WTC11 (cell line): Measurements from ENCODE around the gene ARID3C. TPM values are rescaled to one million over a fixed set of nuclear protein-coding genes. Genes with fewer than 3 reads are reported as not detected.

Experiments used
- ATAC-seq: fragments of 200-7000 bp; cut with Tn5 transposase; 2 replicates; pipeline ENCODE4 v1.10.0; 2021; ENCODE audit warnings: mild to moderate bottlenecking, moderate library complexity
- CTCF ChIA-PET: fragments of 300-600 bp; sonication (Branson Sonifier 250); formaldehyde crosslinking; loops from one replicate; lab custom pipeline; 2021; ENCODE audit warnings: antibody characterized with exemption; lab: Charles Lee
- POLR2A ChIA-PET: fragments of 350-600 bp; sonication (Branson Sonifier 250); formaldehyde crosslinking; loops from one replicate; lab custom pipeline; 2021; ENCODE audit warnings: antibody characterized with exemption; lab: Charles Lee
- DNase-seq: peaks from one replicate; pipeline ENCODE4 v3.0.0; 2021; ENCODE audit warnings: low spot score
- H3K27ac Mint-ChIP-seq: 2 replicates; pipeline ENCODE4 v1.8.0; 2021; ENCODE audit warnings: mixed read lengths
- H3K27me3 Mint-ChIP-seq: 2 replicates; pipeline ENCODE4 v1.8.0; 2021; ENCODE audit warnings: low read depth, mild to moderate bottlenecking, moderate library complexity, mixed read lengths
- H3K36me3 Mint-ChIP-seq: 2 replicates; pipeline ENCODE4 v1.8.0; 2021; ENCODE audit warnings: mixed read lengths
- H3K4me1 Mint-ChIP-seq: 2 replicates; pipeline ENCODE4 v1.8.0; 2022; ENCODE audit warnings: mixed read lengths
- H3K4me3 Mint-ChIP-seq: 2 replicates; pipeline ENCODE4 v1.8.0; 2021; ENCODE audit warnings: mild to moderate bottlenecking, moderate library complexity, mixed read lengths
- H3K9me3 Mint-ChIP-seq: 2 replicates; pipeline ENCODE4 v1.8.0; 2021; ENCODE audit warnings: mixed read lengths
- ARID4B ChIP-seq: sonication (generic); formaldehyde crosslinking; IDR thresholded peaks from 2 replicates; pipeline ENCODE4 v1.8.0; 2023; ENCODE audit warnings: missing genetic modification reagents, mild to moderate bottlenecking, borderline replicate concordance
- CDX4 ChIP-seq: fragments of 250-450 bp; sonication (Bioruptor Pico); IDR thresholded peaks from 2 replicates; pipeline ENCODE4 v1.9.0; 2021; ENCODE audit warnings: moderate library complexity, mild to moderate bottlenecking, inconsistent platforms, borderline replicate concordance
- FOXJ3 ChIP-seq: sonication (generic); formaldehyde crosslinking; IDR thresholded peaks from 2 replicates; pipeline ENCODE4 v1.9.0; 2021; ENCODE audit warnings: missing genetic modification reagents, mild to moderate bottlenecking, borderline replicate concordance
- FOXP1 ChIP-seq: sonication (generic); formaldehyde crosslinking; IDR thresholded peaks from 2 replicates; pipeline ENCODE4 v1.8.0; 2022; ENCODE audit warnings: missing genetic modification reagents, mild to moderate bottlenecking, moderate library complexity, borderline replicate concordance
- KAT7 ChIP-seq: sonication (generic); formaldehyde crosslinking; IDR thresholded peaks from 2 replicates; pipeline ENCODE4 v1.8.1; 2023; ENCODE audit warnings: missing genetic modification reagents, mild to moderate bottlenecking, borderline replicate concordance
- RELA ChIP-seq: sonication (generic); formaldehyde crosslinking; IDR thresholded peaks from 2 replicates; pipeline ENCODE4 v1.8.1; 2022; ENCODE audit warnings: missing genetic modification reagents, mild to moderate bottlenecking, borderline replicate concordance
- SP1 ChIP-seq: sonication (generic); formaldehyde crosslinking; conservative IDR thresholded peaks from 2 replicates; pipeline ENCODE4 v1.8.1; 2022; ENCODE audit warnings: missing genetic modification reagents
- ZNF219 ChIP-seq: sonication (generic); formaldehyde crosslinking; IDR thresholded peaks from 2 replicates; pipeline ENCODE4 v1.8.0; 2023; ENCODE audit warnings: missing genetic modification reagents, mild to moderate bottlenecking, borderline replicate concordance
- ZNF512 ChIP-seq: sonication (generic); formaldehyde crosslinking; IDR thresholded peaks from 2 replicates; pipeline ENCODE4 v1.8.1; 2022; ENCODE audit warnings: missing genetic modification reagents, borderline replicate concordance
- ZNF671 ChIP-seq: fragments of 250-450 bp; sonication (Bioruptor Pico); IDR thresholded peaks from 2 replicates; pipeline ENCODE4 v1.8.0; 2021; ENCODE audit warnings: mild to moderate bottlenecking
- ZSCAN18 ChIP-seq: fragments of 250-450 bp; sonication (Bioruptor Pico); IDR thresholded peaks from 2 replicates; pipeline ENCODE4 v2.1.2; 2022; ENCODE audit warnings: mild to moderate bottlenecking, moderate library complexity
- total RNA-seq: library from RNA; stranded (reverse); gene quantifications from 3 replicates; pipeline ENCODE4 v1.2.3, GENCODE V29; 2021
- TF ChIP-seq, protein P1 (sequence below): sonication (generic); formaldehyde crosslinking; IDR thresholded peaks from 2 replicates; pipeline ENCODE4 v1.8.1; 2023; ENCODE audit warnings: mild to moderate bottlenecking, moderate library complexity, missing genetic modification reagents
- TF ChIP-seq, protein P2 (sequence below): sonication (generic); formaldehyde crosslinking; conservative IDR thresholded peaks from 2 replicates; pipeline ENCODE4 v1.8.1; 2023; ENCODE audit warnings: mild to moderate bottlenecking, low read depth, missing genetic modification reagents, moderate library complexity
- TF ChIP-seq, protein P3 (sequence below): sonication (generic); formaldehyde crosslinking; IDR thresholded peaks from 2 replicates; pipeline ENCODE4 v1.8.1; 2022; ENCODE audit warnings: low read depth, mild to moderate bottlenecking, moderate library complexity, missing genetic modification reagents, borderline replicate concordance

ARID3C gene
- total RNA-seq, 1 experiment from 2014 or later = 0.15 TPM

DNA sequence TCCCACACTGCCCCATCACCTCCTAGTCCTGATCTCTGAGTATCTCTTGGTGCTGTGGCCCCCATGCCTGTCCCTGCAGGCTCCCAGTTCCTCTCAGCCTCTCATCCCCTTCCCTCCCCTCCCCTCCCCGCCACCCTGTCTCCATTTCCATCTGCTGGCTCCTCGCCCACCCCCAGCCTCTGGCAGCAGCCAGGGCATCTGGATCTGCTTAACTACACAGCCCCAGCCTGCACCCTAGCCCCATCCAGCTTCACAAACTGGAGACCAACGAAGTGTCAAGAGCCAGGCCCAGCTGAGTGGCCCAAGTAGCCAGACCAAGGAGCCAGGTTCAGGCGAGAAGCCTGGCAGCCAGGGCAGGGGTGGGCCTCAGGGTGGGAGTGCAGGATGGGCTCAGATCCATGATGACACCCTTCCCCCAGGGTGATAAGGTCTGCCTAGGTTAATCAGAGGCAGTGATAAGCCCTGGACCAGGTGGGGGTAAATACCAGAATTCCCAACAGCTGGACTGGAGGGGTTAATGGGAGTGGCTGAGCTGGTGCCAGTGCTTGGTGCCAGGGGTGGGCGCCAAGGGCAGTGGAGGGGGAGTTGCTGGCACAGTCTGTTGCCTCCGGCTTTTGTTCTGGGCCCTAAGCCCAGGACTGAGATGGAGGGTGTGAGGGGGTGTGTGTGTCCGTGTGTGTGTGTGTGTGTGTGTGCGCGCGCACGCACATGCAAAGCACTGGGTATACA is 25.6 kb upstream of the ARID3C start:
- DNase-seq (no peak), ATAC-seq (no peak)
- Mint-ChIP-seq H3K27me3 (no peaks in the 10 kb centered on the region; the same call in 1 of the 2 replicates), H3K4me3 (no peak overlapping the region), H3K36me3 (peaks cover 4% of the 10 kb centered on the region), H3K4me1 (peaks cover 29% of the 10 kb centered on the region), H3K9me3 (no peaks in the 10 kb centered on the region), H3K27ac (no peak overlapping the region)
- ChIA-PET CTCF (interaction anchor here (0.6 to 4.2 kb wide), 6 partner anchors 10 to 48 kb away, joined by 3 to 31 read pairs (median 6); no protein-coding TSS in a partner anchor), POLR2A (interaction anchor here (1.1 kb wide), 1 partner anchor 10 kb away, joined by 3 read pairs; no protein-coding TSS in a partner anchor)
- no peak for TF ChIP-seq RELA

DNA sequence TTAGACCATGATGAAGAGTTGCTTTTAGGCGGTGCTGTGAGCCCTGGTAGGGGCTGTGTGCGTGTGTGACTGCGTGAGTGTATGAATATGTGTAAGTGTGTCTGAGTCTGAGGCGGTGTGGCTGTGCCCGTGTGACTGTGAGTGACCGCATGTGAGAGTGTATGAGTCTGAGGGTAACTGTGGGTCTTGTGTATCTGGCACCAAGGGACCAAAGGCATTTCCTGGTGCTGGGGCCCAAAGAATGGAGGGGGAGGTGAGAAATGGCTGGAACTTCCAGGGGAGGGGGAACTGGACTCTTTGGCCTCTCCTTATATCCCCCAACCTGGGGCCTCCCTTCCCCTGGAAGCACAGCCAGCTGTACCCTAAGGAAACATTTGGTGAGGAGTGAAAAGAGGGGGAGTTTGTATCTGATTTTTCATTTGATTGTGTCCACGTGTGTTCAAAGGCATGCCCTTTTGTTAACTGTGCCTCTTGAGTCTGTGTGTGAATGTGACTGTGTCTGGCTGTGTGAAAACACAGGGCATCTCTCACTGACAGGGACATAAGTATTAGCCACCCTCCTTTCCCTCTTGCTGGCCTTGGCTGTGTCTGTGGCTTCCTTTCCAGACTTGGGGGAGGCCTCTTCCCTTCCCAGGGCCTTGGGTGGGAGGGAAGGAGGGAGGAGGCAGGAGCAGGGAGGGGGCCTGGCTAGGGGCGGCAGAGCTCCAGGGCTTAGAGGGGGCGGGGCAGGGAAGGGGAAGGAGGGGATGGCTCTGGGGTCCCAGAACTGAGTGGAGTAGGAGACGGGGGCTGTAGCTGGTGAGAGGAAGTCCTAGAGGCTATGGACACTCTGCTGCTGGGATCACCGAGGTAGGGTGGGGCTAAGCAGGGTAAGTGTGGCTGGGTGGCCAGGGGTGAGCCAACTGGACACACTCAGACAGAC is 24.5 kb upstream of the ARID3C start:
- ATAC-seq = peak; percentile 6
- H3K36me3 Mint-ChIP-seq = peaks cover 12% of the 10 kb centered on the region
- H3K9me3 Mint-ChIP-seq = no peaks in the 10 kb centered on the region
- H3K4me1 Mint-ChIP-seq = peaks cover 29% of the 10 kb centered on the region
- no peaks in the 10 kb centered on the region; the same call in 1 of the 2 replicates for H3K27me3 Mint-ChIP-seq
- peak overlapping the region; percentile 1; the same call in 1 of the 2 replicates for H3K4me3 Mint-ChIP-seq
- no peak for DNase-seq
- ChIA-PET POLR2A (interaction anchor here (0.5 kb wide), 1 partner anchor 105 kb away, joined by 3 read pairs; no protein-coding TSS in a partner anchor), CTCF (interaction anchor here (0.8 to 4.2 kb wide), 3 partner anchors 11 to 49 kb away, joined by 3 to 31 read pairs (median 5); no protein-coding TSS in a partner anchor)
- peak overlapping the region; percentile 15; the same call in 1 of the 2 replicates for H3K27ac Mint-ChIP-seq
- TF ChIP-seq, protein P1, sequence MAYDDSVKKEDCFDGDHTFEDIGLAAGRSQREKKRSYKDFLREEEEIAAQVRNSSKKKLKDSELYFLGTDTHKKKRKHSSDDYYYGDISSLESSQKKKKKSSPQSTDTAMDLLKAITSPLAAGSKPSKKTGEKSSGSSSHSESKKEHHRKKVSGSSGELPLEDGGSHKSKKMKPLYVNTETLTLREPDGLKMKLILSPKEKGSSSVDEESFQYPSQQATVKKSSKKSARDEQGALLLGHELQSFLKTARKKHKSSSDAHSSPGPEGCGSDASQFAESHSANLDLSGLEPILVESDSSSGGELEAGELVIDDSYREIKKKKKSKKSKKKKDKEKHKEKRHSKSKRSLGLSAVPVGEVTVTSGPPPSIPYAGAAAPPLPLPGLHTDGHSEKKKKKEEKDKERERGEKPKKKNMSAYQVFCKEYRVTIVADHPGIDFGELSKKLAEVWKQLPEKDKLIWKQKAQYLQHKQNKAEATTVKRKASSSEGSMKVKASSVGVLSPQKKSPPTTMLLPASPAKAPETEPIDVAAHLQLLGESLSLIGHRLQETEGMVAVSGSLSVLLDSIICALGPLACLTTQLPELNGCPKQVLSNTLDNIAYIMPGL (CRISPR knock-in tag) = no peak
- TF ChIP-seq FOXJ3 (CRISPR knock-in tag) (no peak), ZSCAN18 (CRISPR knock-in tag) (no peak), KAT7 (CRISPR knock-in tag) (no peak), ZNF512 (CRISPR knock-in tag) (no peak), SP1 (CRISPR knock-in tag) (no peak), ARID4B (no peak), ZNF671 (no peak), ZNF219 (no peak), FOXP1 (CRISPR knock-in tag) (no peak), CDX4 (CRISPR knock-in tag) (no peak)
- TF ChIP-seq, protein P2, sequence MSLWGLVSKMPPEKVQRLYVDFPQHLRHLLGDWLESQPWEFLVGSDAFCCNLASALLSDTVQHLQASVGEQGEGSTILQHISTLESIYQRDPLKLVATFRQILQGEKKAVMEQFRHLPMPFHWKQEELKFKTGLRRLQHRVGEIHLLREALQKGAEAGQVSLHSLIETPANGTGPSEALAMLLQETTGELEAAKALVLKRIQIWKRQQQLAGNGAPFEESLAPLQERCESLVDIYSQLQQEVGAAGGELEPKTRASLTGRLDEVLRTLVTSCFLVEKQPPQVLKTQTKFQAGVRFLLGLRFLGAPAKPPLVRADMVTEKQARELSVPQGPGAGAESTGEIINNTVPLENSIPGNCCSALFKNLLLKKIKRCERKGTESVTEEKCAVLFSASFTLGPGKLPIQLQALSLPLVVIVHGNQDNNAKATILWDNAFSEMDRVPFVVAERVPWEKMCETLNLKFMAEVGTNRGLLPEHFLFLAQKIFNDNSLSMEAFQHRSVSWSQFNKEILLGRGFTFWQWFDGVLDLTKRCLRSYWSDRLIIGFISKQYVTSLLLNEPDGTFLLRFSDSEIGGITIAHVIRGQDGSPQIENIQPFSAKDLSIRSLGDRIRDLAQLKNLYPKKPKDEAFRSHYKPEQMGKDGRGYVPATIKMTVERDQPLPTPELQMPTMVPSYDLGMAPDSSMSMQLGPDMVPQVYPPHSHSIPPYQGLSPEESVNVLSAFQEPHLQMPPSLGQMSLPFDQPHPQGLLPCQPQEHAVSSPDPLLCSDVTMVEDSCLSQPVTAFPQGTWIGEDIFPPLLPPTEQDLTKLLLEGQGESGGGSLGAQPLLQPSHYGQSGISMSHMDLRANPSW (CRISPR knock-in tag) = no peak
- TF ChIP-seq, protein P3, sequence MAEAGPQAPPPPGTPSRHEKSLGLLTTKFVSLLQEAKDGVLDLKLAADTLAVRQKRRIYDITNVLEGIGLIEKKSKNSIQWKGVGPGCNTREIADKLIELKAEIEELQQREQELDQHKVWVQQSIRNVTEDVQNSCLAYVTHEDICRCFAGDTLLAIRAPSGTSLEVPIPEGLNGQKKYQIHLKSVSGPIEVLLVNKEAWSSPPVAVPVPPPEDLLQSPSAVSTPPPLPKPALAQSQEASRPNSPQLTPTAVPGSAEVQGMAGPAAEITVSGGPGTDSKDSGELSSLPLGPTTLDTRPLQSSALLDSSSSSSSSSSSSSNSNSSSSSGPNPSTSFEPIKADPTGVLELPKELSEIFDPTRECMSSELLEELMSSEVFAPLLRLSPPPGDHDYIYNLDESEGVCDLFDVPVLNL (CRISPR knock-in tag) = no peak
